OCI-M2 (cell line): ENCODE results near the gene MAP4K4.
"Not testable (repeated sequence)": the region's sequence is repeated elsewhere in the genome, so short reads cannot be mapped to it uniquely, and the experiment has no call there.

ENCODE experiments used
- DNase-seq: peaks from one replicate; lab custom pipeline; 2025; ENCODE audit not compliant: unreplicated experiment; lab: John Stamatoyannopoulos, UW

The MAP4K4 gene

DNA sequence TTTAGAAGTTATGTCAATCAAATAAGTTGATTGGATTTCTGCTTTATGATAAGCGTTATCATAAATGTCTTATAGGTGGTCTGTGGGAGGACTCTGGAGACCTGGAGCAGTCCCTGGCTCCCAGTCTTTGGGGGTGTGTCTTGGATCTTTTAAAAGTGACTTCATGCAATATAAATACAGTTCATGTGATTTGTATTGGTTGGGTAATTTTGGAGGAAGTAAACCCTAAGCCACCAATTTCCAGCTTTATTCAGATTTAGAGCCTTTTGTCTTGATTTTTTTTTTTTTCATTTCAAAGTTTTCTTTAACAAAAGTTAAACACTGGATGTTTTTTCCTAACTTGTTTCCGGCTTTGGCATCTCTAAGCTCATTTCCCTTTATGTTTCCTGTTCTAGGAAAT, 68.8 kb downstream of the MAP4K4 start:
- DNase-seq, result no peak

DNA sequence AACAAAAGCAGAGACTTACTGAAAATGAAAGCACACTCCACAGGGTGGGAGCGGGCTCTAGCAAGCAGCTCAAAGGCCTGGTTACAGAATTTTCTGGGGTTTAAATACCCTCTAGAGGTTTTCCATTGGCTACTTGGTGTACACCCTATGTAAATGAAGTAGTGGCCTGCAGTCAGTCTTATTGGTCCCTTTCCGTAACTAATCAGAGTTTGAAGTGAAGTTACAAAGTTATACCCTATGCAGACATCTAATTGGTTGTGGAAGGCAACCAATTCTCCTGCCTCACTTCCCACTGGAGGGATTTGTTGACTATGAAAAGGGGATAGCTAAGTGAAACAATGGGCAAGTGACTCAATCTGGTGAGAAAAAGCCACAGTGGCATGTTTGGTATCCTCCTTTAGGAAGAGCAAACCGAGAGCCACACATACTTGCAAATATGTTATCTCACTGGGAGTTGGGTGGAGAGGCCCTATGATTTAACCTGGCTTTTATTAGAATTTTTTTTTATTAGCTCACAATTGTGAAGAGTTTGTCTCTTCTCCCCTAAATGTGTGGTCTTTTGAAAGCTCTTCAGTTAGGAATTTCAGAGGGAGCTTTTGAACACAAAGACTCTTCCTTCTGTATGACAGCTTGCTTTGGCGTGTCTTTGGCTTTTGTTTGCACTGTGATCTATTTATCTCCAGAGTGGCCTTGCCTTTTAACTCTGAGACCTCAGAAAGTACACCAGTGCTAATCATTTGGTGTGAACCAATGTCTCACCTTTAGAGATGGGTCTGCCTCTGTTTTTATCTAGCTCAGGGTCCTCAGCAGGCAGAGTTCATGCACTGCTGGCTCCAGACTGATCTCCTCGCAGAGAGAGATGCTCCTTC, 69.6 kb downstream of the MAP4K4 start:
- no peak for DNase-seq

DNA sequence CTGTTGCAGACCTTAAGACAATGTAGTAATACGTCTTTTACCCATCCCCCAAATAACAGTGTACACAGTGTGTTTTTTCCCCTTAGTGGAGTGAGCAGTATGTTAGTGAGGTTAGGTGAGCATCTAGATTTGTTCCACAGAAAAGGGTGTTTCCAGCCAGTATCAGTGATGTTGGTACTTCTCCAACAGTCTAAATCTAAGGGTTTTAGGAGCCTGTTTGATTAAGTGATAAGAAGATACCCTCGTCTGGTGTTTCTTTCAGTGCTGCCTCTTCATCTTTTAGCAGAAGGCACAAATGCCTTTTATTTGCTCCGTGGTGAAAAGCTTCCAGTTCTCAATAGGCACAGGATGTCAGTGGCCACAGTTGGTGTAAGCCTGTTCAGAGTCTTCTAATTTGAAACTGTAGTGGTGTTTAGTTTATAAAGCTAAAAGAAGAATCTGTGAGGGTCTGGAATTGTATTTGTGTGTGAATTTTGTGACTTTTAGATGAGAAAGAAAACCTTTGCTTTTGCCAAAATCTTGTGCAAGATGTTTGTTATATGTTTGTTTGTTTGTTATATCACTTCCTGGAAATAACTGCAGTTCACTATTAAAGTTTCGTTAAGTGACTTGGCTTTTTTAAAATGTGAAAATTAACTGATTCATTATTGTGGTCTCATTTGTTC, 71.2 kb downstream of the MAP4K4 start:
- DNase-seq, result no peak

DNA sequence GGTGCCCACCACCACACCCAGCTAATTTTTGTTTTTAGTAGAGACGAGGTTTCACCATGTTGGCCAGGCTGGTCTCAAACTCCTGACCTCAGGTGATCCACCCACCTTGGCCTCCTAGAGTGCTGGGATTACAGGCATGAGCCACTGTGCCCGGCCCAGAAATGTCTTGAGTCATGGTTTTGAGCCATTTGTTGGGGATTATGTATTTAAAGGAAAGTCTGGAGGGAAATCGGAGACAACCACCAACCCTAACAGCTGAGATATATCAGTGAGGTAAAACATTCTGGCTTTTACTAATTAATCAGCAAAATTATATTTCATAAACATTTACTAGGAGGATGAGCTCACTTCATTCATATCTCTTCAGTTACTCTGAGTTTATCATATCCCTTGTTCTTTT, 72.2 kb downstream of the MAP4K4 start:
- DNase-seq, result not testable (repeated sequence)

DNA sequence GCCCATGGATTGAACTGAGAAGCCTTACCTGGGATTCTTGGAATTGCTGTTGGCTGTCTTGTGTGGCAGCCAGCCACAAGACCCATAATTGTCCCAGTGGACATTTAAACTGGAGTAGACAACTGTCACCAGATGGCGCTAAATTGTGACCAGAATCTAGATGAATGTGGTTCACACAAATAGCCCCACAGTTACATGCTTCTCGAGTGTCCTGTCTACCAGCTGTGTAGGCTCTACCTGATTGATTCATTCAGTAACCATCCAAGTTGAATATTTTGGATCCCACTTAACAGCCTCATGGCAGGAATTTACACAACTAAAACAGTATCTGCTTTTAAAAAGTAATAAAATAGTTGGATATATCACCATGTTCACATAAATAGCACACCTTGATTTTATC, 73.2 kb downstream of the MAP4K4 start:
- DNase-seq, result peak; percentile 3

DNA sequence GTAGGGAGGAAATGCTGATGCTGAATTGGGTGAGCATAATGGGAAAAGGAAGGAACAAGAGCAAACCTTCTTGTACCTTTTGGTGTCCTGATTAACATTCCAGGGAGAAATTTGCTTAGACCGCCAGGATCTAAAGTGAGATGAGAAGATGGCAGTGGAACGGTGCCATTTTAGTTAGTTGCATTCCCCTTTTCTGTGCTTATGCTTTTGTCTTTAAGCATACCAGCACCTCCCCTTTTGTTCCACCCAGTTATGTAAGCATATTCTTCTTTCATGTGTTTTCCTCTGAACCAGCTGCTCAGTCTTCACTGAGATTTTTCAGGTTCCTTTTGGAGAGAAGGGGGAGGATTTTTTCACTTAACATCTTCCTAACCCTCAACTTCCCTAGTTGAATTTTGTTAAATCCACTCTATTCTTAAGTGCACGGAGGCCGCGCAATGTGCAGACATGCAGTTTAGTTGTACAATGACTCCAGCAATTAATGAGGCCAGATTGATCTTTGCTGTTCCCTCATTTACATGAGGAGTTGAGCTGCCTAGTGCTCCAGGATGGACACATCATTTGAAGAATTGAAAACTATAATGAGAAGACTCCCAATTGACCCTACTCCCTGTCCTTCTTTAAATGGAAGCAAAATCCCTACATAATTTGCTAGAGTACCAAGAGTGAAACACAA, 73.9 kb downstream of the MAP4K4 start:
- DNase-seq, result no peak

DNA sequence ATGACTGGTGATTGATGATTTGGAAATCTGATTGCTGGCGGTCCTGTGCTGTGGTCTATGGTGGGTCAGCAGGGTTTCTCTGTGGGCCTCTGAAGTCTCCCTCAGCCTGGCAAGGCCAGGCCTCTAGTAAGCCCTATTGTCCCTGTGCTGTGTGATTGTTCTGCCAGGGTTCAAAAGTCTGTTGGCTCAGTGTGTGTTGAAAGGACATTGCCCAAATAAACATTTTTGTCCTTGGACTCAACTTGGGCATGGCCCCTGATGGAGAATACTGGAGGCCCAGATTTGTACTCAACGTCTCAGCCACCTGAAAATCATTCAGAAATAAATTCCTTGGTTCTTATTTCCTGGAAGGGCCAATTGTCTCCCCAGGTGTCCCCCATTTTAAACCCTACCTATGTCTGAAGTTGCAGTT, 74.4 kb downstream of the MAP4K4 start:
- DNase-seq, result no peak

DNA sequence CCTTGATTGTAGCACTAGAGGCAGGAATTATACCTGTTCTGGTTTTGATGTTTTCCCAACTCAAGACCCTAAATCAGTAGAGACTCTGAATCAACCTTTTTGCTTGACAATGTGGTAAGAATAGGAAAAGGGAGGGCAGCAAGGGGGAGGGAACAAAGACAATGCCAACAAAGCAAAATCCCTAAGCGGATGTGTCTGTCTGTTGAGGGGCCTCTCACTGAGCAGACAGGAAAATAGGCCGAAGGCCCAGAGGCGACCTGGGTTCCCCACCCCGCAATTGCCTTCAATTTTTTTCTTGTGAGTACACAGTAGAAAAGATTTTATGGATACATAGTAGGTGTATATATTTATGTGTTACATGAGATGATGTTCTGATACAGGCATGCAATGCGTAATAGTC, 75.6 kb downstream of the MAP4K4 start:
- no peak for DNase-seq

DNA sequence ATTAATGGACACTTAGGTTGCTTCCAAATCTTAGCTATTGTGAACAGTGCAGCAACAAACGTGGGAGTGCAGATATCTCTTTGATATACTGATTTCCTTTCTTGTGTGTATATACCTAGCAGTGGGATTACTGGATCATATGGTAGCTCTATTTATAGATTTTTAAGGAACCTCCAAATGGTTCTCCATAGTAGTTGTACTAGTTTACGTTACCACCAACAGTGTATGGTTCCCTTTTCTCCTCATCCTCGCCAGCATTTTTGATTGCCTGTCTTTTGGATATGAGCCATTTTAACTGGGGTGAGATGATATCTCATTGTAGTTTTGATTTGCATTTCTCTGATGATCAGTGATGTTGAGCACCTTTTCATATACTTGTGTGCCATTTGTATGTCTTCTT, 76.5 kb downstream of the MAP4K4 start:
- not testable (repeated sequence) for DNase-seq

DNA sequence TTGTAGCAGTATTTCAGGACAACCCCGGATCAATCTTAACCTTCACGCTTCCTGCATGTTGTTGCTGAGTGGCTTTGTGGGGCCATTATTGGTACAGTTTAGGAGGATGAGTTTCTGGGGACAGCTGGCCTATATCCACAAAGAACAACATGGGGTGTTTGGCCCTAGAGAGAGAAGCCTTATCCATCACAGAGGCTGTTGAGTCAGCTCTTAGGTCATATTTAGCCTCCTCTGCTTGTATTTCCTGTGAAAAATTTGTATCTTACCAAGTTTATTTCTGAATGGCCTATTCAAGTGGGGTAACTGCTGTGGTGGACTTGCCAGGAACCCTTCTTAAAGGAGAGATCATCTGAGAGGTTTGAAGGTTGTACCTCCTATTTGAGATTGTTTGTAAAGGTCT, 77.6 kb downstream of the MAP4K4 start:
- DNase-seq, result no peak

DNA sequence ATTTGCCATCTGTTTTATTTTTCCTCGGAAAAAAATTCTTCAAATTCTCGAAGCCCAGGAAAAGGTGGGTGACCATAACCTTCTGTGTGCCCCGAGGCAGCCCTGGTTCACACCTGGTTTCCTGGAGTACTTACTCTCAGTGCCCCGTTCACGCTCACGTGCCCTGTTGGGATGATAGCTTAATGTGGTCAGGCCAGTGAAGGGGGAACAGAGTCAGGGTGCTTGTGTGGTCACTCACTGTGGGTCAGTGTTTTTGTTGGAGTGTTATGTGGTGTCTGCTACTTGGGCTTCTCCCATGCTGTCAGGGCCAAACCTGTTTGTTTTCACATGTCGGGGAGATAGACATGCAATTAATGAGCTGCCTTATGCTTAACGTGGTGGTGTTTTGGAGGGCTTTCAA, 78.1 kb downstream of the MAP4K4 start:
- DNase-seq, result no peak

DNA sequence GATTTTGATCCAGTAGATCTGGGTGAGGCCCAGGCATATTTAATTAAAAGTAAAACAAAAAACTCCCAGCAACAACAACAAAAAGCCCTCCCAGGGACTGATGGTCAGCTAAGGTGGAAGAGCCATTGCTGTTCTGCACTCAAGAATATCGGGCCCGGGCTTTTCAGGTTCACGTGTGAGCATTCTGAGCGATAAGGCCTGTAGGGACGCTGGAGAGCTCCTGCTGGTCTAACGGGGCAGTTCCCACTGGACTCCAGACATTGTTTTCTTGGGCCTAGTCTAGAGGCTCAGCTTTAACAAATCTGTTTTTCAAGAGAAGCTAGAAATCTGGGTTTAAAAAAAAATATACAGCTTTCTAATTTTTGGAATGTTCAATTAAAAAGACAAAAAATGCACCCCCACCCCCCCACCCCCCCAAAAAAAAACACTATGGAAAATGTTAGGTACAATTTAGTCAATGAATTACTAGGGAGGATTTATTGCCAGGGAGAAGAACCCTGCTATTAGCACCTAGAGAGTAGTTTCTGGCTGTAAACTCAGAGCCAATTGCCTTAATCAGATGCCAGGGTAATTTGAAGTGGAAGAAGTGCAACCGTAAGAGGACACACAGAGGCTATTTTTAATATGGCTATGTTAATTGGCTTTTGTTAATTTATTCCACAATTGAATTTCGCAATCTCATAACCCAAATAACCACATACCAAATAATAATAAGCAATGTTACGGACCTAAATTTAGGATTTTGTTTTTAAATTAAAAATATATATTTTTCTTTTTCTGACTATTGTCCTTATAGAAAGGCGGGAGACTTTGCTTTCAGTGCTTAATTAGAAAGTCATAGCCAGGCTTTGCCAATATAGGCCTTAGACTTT, 78.9 kb downstream of the MAP4K4 start:
- DNase-seq, result no peak

DNA sequence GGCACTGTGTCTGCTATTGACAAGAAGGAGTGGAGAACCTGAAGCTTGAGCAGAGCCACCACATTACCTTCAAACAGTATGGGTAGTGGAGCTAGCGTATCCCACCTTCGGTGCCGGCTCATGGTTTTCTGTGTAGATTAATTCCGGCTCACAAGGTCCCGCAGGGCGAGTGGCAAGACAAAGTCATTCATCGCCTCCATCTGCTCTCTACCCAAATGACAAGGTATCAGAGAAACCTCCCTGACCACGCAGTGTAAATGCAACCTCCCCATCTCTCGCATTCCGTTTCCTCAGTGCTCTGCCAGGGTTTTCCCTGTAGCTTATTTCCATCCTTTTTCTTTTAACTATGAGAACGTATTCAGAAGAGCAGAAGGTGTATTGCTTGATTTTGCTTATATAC, 79.8 kb downstream of the MAP4K4 start:
- DNase-seq, result no peak

DNA sequence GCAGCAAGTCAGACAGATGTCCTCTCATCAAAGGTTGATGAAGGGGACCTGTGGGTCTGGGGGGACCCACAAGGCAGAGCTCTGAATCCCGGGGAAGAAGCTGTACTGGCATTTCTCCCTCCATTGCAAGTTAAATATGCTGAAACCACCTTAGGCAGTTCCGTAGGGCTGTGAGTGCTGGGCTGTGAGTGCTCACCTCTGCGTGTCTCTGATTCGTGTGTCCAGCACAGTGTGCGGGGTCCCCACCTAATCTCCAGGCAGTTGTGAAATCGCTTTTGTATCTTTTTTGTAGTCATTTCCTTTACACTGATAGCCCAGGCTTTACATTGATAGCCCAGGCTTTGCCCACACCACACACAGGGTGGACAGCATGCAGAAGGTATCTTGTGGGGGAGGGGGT, 80.6 kb downstream of the MAP4K4 start:
- no peak for DNase-seq

DNA sequence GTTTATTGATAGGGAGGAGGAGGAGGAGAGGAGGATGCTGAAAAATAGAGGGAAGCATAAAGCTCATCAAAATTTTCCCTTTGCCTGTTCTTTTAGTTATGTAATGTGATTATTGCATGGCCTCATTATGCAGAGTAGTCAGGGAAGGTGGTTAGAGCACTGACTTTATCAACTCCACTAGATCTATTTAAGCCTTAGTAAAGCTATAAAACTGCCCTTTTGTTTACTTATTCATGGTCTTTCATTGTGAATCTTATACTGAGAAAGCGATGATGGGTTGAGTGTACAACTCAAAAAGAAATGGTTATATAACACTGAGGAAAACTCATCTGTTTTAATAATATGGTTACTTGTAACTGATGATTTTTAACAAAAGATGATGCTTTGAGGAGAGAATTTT, 81.7 kb downstream of the MAP4K4 start:
- DNase-seq, result no peak

DNA sequence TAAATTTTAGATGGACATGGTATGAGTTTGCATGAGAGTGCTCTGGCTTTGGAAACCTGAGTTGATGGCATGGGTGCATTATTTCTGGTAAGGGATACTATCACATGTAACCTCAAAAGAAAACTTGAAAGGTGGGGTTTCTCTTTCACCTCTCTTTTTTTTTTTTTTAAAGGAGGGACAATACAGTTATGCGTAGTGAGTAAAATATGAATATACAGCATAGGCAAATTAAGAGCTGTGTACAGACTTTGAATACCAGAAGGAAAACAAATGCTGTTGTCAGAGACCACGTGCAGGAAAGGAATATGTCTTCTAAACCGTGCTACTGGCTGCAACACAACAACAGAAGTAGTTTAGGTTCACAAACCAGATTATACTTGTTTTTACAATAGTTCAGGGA, 82.1 kb downstream of the MAP4K4 start:
- DNase-seq, result no peak

DNA sequence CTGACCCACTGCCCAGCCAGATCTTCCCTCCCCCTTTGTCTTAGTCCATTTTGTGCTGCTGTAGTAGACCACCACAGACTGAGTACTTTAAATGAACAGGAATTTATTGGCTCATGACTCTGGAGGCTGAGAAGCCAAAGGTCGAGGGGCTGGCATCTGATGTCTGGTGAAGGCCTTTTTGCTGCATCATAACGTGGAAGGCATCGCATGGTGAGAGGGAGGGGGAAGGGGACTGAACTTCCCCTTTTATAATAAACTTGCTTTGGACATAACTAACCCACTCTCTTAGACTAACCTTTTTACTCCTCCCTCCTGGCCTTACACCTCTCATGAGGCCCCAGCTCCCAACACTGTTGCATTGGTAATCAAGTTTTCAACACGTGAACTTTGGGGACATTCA, 83.8 kb downstream of the MAP4K4 start:
- no peak for DNase-seq

DNA sequence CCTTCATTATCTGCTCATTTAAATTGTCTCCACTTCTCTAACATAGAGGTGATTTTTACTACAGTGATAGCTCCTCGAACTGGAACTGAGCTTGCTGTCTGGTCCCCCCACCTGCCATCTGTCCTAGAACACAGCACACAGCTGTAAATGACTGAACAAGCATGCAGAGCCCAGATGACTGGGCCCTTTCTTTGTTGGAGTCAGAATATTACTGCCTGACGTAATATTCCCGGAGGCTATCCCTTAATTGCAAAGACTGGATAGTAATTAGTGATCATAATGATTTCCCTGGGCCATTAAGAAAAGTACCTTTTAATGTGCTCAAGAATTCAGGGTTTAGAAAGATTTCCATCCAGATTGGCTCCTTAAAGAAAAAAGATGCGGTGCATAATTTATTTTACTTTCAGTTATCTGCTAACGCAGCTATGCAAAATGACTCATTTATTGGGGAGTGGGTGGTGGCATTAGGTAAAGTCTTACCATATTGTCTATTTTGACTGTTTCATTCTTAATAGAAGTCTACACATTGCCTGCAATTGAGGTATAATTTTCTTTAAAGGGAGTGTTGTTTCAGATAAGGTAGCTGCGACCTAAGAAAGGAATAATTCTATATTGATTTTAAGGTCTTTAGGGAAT, 84.4 kb downstream of the MAP4K4 start:
- no peak for DNase-seq

DNA sequence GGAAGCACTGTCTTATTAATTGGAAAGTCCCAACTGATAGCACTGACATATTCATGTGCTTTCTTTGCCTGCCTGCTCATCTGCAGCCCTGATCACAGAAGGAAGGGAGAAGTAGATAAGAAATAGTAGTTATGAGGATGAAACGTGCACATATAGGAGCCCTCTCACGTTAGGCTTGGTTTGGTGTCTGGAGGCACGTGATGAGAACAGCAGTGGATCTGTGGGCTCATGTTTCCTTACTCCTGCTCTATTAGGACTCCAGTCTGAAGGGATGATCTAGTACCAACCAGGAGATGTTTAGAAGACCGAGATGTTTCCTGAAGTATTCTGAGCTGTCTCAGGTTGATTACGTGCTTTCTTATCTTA, 84.9 kb downstream of the MAP4K4 start:
- no peak for DNase-seq

DNA sequence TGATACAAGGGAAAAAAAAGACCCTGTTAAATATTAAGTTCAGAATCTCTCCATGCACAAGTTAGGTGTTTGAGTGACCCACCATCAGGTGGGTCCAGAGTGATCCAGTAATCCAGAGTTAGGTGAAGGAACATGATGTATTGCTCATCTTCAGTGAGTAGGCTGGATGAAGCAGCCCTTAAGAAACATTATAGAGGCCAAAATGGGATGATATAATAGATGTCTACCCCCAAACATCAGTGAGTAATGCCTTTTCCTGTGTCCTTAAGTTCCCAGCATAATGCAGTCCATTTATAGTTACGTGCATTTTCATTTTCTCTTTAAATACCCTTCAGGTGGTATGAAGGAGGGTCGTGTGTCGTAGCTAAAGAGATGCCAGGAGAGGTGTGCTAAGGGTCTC, 89.6 kb downstream of the MAP4K4 start:
- no peak for DNase-seq

DNA sequence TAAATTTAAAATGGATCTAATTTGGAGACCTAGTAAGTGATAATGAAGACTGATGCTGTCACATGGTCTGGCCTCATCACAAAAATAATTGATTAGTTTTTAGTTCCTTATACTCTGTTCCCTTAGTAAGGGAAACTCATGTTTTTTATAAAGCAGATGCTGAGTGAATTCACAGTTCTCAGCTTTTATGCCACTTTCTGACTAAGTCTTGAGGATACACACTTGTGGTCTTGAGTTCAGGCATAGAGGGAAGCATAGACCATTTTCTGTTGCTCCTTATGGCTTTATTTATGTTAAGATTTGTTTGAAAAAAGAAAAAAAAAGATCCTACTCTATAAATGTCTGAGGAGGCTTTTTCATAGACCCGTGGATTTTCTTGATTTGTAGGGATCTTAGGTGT, 91.1 kb downstream of the MAP4K4 start:
- DNase-seq, result no peak
